GM19467 (cell line): ENCODE data around the gene ZNF641.
"Not testable (repeated sequence)": the region's sequence is repeated elsewhere in the genome, so short reads cannot be mapped to it uniquely, and the experiment has no call there.

Experiments
- ATAC-seq: cut with Tn5 transposase; IDR thresholded peaks from one replicate; pipeline ENCODE4 v1.9.1; 2021; ENCODE audit warnings: mild to moderate bottlenecking, moderate library complexity; ENCODE audit not compliant: unreplicated experiment

The ZNF641 gene

GRCh38 chr12:48336061-48336460 is 14.7 kb downstream of the ZNF641 start:
- no peak for ATAC-seq

- ATAC-seq, result no peak
Observed at GRCh38 chr12:48334808-48335207, 15.9 kb downstream of the ZNF641 start.

DNA sequence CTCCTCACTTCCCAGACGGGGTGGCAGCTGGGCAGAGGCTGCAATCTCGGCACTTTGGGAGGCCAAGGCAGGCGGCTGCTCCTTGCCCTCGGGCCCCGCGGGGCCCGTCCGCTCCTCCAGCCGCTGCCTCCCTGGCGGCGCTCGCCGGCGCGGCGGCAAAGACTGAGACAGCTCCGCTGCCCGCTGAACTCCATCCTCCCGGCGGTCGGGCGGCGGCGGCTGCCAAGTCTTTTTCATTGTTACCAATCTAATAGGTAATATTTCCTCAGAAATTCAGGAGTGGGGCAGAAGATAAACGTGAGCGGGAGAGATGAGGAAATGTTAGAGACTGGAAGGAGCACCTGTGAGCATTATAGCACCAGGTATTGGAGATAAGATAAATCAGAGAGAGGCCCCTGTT is 17.0 kb downstream of the ZNF641 start:
- ATAC-seq, result not testable (repeated sequence)

DNA sequence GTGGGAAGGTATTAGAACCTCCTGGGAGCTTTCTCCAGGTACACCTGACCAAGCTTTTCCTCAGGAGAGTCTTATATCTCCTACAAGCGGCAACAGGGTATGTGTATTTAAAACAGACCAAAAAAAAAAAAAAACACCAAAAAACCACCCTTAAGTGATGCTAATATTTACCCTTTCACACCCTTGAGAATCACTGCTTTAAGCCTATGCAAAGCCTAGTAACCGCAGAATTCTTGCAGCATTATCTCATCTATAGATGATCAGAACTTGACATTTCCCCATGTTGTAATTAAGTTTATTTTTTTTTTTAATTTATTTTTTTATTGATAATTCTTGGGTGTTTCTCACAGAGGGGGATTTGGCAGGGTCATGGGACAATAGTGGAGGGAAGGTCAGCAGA is 19.3 kb downstream of the ZNF641 start:
- ATAC-seq, result no peak

- no peak for ATAC-seq
Observed at GRCh38 chr12:48329199-48329939, 21.4 kb downstream of the ZNF641 start.

DNA sequence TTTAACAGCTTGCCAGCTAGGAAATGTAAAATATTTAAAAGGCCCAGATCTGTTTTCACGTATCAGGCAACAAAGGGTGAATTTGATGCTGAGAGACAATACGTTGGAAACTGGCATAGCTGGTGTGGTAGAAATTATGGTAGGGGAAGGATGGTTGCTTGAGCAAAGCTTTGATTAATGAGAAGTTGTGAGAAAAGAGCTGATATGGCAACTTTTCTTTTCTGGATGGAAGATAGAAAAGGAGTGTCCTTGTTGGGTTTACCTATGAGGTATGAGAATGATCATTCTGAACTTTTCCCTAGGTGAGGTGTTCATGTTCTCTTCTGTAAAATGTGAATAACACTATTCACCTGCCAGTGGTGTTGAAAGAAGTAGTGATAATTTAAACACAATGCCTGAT is 34.2 kb downstream of the ZNF641 start:
- ATAC-seq, result no peak

GRCh38 chr12:48311313-48311712 is 39.4 kb downstream of the ZNF641 start:
- no peak for ATAC-seq

DNA sequence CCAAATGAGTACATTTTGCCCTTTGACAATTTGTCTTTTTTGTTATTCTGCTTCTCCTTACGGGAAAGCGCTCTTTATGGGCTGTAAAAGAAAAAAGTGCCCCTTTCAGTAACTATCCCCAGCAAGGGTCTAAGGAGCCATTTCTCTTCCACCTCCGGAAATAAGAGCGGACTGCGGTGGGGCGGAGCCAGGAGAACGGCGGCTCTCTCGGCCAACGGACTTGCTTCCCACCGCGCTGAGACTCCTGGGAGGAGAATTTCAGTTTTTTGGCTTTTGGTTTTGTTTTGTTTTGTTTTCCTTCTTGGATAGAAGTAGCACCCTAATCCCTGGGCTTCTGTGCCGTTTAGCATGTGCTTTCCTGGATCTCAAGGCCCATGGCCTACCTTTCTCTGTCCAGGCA is 43.5 kb downstream of the ZNF641 start:
- no peak for ATAC-seq

GRCh38 chr12:48305190-48305589 is 45.5 kb downstream of the ZNF641 start:
- no peak for ATAC-seq

DNA sequence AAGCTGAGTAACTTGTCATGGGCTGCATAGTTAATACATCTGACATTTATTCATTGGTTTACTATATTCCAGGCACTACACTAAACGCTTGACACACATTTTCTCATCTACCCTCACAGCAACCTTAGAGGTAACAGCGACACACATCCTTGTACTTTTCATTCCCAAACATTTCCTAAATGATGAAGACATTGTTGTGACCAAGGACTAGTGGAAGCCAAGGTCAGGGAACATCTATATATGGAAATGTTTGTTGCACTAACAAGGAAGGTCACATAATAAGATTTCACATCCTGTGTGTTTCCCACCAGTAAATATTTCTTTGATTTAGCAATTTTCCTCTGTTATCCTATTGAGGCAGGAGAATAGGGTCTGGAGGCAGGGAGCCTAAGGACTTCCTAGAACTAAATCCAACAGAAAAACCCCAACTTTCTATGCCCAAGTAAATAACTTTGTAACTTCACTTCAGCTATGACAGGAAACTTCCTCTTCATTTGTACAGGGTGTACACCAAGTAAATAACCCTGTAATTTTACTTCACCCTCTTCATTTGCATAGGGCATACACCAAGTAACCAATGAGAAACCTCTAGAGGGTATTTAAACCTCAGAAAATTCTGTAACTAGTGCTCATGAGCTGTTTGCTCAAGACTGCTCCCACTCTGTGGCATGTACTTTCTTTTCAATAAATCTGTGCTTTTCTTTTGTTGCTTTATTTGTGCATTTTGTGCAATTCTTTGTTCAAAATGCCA is 48.4 kb downstream of the ZNF641 start:
- ATAC-seq, result no peak

- ATAC-seq, result no peak
Observed at GRCh38 chr12:48300774-48301173, 49.9 kb downstream of the ZNF641 start.

- peak; percentile 50 for ATAC-seq
Observed at GRCh38 chr12:48296586-48297282, 54.0 kb downstream of the ZNF641 start.

GRCh38 chr12:48292040-48292439 is 58.7 kb downstream of the ZNF641 start:
- no peak for ATAC-seq

DNA sequence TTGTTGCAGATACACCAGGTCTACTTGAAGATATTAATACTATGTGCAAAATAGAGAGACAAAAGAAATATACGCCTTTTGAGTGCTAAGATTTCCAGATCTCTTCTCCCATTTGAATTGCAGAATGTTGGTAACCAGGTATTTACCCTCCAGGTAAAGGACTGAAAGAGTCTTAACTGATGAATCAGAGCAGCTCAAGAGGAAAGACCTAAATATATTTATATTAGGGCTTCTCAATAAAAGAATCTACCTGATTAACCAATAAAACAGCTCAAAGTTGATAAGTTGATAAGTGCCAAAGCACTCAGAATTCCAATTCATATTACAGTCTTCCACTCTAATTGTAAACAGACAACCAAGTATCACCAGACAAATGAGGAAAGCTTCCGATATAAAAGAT is 59.2 kb downstream of the ZNF641 start:
- ATAC-seq, result no peak

- no peak for ATAC-seq
Observed at GRCh38 chr12:48288387-48289268, 62.1 kb downstream of the ZNF641 start.
